HepG2 (cell line): ENCODE data around the gene SSR2. TPM values are rescaled to one million over a fixed set of nuclear protein-coding genes. Genes with fewer than 3 reads are reported as not detected.

ENCODE experiments used
- ATAC-seq: fragments of 200-7000 bp; cut with Tn5 transposase; 3 replicates; pipeline ENCODE4 v1.9.1; 2020; ENCODE audit warnings: mild to moderate bottlenecking, moderate library complexity
- BruUV-seq: library from RNA; stranded (reverse); fragments of 400-500 nt; replicated peaks from 2 replicates; lab custom pipeline; 2021; lab: Mats Ljungman, UMichigan
- CTCF ChIA-PET: fragments of 300-600 bp; formaldehyde crosslinking; extraction: SDS; loops from one replicate; lab custom pipeline; 2021; ENCODE audit warnings: low total read pairs, inconsistent platforms, low intra/inter-chr PET ratio; lab: Yijun Ruan, JAX
- POLR2A ChIA-PET: fragments of 350-600 bp; sonication (Branson Sonifier 250); formaldehyde crosslinking; loops from one replicate; lab custom pipeline; 2020; ENCODE audit warnings: antibody characterized with exemption, inconsistent platforms; lab: Yijun Ruan, JAX
- DNase-seq: peaks from one replicate; pipeline ENCODE4 v3.0.0-alpha.2; 2015; ENCODE audit warnings: low spot score
- FAIRE-seq: peaks from 3 replicates; lab custom pipeline; 2011; peaks lifted over from hg19 to GRCh38; lab: Jason Lieb, UNC
- H2AFZ ChIP-seq: one replicate; pipeline ENCODE4 v1.6.1; 2011; ENCODE audit warnings: low read length, inconsistent platforms
- H3K27ac ChIP-seq: fragments of 300-600 bp; 3 replicates; pipeline ENCODE4 v1.8.0; 2011; ENCODE audit warnings: mixed run types, mild to moderate bottlenecking, mixed read lengths, low read length, inconsistent platforms; ENCODE audit not compliant: insufficient read depth; ENCODE audit errors: extremely low read length
- H3K27me3 ChIP-seq, 2 experiments: fragments of 200-600 bp in 1 of 2; 2 replicates in 1 of 2; 3 replicates in 1 of 2; pipeline versions ENCODE4 v1.6.0 to v1.8.0; 2011; ENCODE audit warnings: low read length in 2 of 2, mild to moderate bottlenecking in 2 of 2, moderate library complexity in 2 of 2, inconsistent platforms in 1 of 2; ENCODE audit not compliant: insufficient read depth in 2 of 2, control insufficient read depth in 1 of 2
- H3K36me3 ChIP-seq, 2 experiments: fragments of 200-600 bp in 1 of 2; replicated peaks in 1 of 2; 2 replicates in 1 of 2; 3 replicates in 1 of 2; pipeline versions ENCODE4 v1.5.1 to v1.8.0; 2011; ENCODE audit warnings: low read length in 2 of 2, inconsistent platforms in 1 of 2; ENCODE audit not compliant: insufficient read depth in 2 of 2, control insufficient read depth in 1 of 2
- H3K4me1 ChIP-seq: 2 replicates; pipeline ENCODE4 v1.5.1; 2012; ENCODE audit warnings: low read length, inconsistent platforms; ENCODE audit not compliant: insufficient read depth
- H3K4me2 ChIP-seq: 2 replicates; pipeline ENCODE4 v1.6.0; 2011; ENCODE audit warnings: low read depth, low read length, inconsistent platforms
- H3K4me3 ChIP-seq, 3 experiments: fragments of 200-600 bp in 1 of 3; sonication (generic), shearing (Covaris generic) in 1 of 3; replicated peaks in 1 of 3; 2 replicates each; pipeline ENCODE4 v1.5.1; 2011 to 2016; ENCODE audit warnings: low read length in 3 of 3, inconsistent platforms in 2 of 3, low read depth in 2 of 3, mild to moderate bottlenecking in 2 of 3, control low read depth in 1 of 3, mixed read lengths in 1 of 3; ENCODE audit not compliant: insufficient read depth in 1 of 3
- H3K79me2 ChIP-seq: one replicate; pipeline ENCODE4 v1.6.1; 2011; ENCODE audit warnings: low read length, inconsistent platforms; ENCODE audit not compliant: insufficient read depth
- H3K9ac ChIP-seq: 2 replicates; pipeline ENCODE4 v1.6.0; 2011; ENCODE audit warnings: mild to moderate bottlenecking, low read depth, low read length, inconsistent platforms; ENCODE audit not compliant: insufficient read depth
- H3K9me3 ChIP-seq: 2 replicates; pipeline ENCODE4 v1.5.1; 2012; ENCODE audit warnings: mild to moderate bottlenecking, low read length
- H4K20me1 ChIP-seq: 2 replicates; pipeline ENCODE4 v1.6.0; 2011; ENCODE audit warnings: inconsistent platforms, mild to moderate bottlenecking, low read length, moderate library complexity; ENCODE audit not compliant: insufficient read depth
- ELF3 ChIP-seq: IDR thresholded peaks from 2 replicates; pipeline ENCODE4 v1.6.1; 2016; ENCODE audit warnings: missing genetic modification reagents, missing compliant biosample characterization
- ETV5 ChIP-seq: IDR thresholded peaks from 2 replicates; pipeline ENCODE4 v1.6.1; 2018; ENCODE audit warnings: missing biosample characterization, missing genetic modification reagents, inconsistent platforms, borderline replicate concordance
- HMGXB4 ChIP-seq, 2 experiments: sonication (generic) in 1 of 2; formaldehyde crosslinking in 1 of 2; IDR thresholded peaks; 2 replicates each; pipeline versions ENCODE4 v1.4.0 to v1.6.1; 2018 to 2020; ENCODE audit warnings: missing genetic modification reagents in 2 of 2, borderline replicate concordance in 1 of 2, low read depth in 1 of 2, mild to moderate bottlenecking in 1 of 2, missing biosample characterization in 1 of 2
- HNF4A ChIP-seq: sonication (generic); formaldehyde crosslinking; IDR thresholded peaks from 2 replicates; pipeline ENCODE4 v1.4.0; 2020; ENCODE audit warnings: missing genetic modification reagents
- HNF4G ChIP-seq, 2 experiments: sonication (generic) in 1 of 2; formaldehyde crosslinking in 1 of 2; IDR thresholded peaks; 2 replicates each; pipeline versions ENCODE4 v1.4.0 to v1.6.1; 2011 to 2020; ENCODE audit warnings: borderline replicate concordance in 2 of 2, low read depth in 2 of 2, mild to moderate bottlenecking in 2 of 2, low read length in 1 of 2, missing genetic modification reagents in 1 of 2, moderate library complexity in 1 of 2
- SRF ChIP-seq: IDR thresholded peaks from 2 replicates; pipeline ENCODE4 v1.6.1; 2011; ENCODE audit warnings: mild to moderate bottlenecking, low read depth, low read length, moderate library complexity
- ZNF263 ChIP-seq: sonication (generic); formaldehyde crosslinking; IDR thresholded peaks from 2 replicates; pipeline ENCODE4 v1.4.0; 2020; ENCODE audit warnings: missing genetic modification reagents
- ZNF33B ChIP-seq: sonication (generic); formaldehyde crosslinking; IDR thresholded peaks from 2 replicates; pipeline ENCODE4 v1.5.1; 2020; ENCODE audit warnings: mild to moderate bottlenecking, missing genetic modification reagents
- ZNF781 ChIP-seq: sonication (generic); formaldehyde crosslinking; IDR thresholded peaks from 2 replicates; pipeline ENCODE4 v1.5.1; 2020; ENCODE audit warnings: borderline replicate concordance, mild to moderate bottlenecking, missing genetic modification reagents; ENCODE audit errors: not compliant biosample characterization
- WGBS: methylation state at CpG from one replicate; pipeline ENCODE4 v1.1.6; 2017; ENCODE audit warnings: low lambda C conversion rate; 5-methylcytosine and 5-hydroxymethylcytosine counted together
- in situ Hi-C: cut with HindIII; loops from 2 replicates; pipeline ENCODE4 v1.10.0; 2017; ENCODE audit warnings: low pct_unique_long_range_greater_than_20kb; ENCODE audit not compliant: extremely low pct_ligation_motif_present
- intact Hi-C: fragments of 100-400 bp; cut with micrococcal nuclease; formaldehyde crosslinking; loops from one replicate; pipeline ENCODE4 v1.10.0; 2022; ENCODE audit not compliant: unreplicated experiment
- polyA plus RNA-seq, 8 experiments: library from polyadenylated mRNA; depleted of rRNA in 3 of 8; stranded (reverse) in 7 of 8; unstranded in 1 of 8; fragments of >200 nt; fragmentation: Illumina TruSeq in 4 of 8; extraction: Trizol in 4 of 8; gene quantifications; 2 replicates each; pipeline versions ENCODE4 v1.2.1 to v1.2.3, GENCODE V29; 2011 to 2016; ENCODE audit warnings: low read depth in 4 of 8, missing spikeins in 1 of 8, mixed read lengths in 1 of 8; ENCODE audit not compliant: insufficient read depth in 1 of 8
- total RNA-seq, 5 experiments: library from RNA; depleted of rRNA; stranded (reverse); fragments of >200 nt; fragmentation: Illumina TruSeq; extraction: Trizol; gene quantifications; 2 replicates each; pipeline ENCODE4 v1.2.3, GENCODE V29; 2016; ENCODE audit warnings: low read depth in 1 of 5
- TF ChIP-seq, protein P1 (sequence below), 2 experiments: fragments of 450-650 bp in 1 of 2; sonication (generic) in 1 of 2; formaldehyde crosslinking in 1 of 2; IDR thresholded peaks; 2 replicates each; pipeline versions ENCODE4 v1.6.1 to v1.8.0; 2016 to 2022; ENCODE audit warnings: antibody characterized with exemption in 1 of 2, mild to moderate bottlenecking in 1 of 2, missing genetic modification reagents in 1 of 2

The SSR2 gene
- total and polyA plus RNA-seq, 2 of the 13 experiments (the other 11 are each of a cell fraction or from before 2014, with no cell fraction given), result 284 to 461 TPM

GRCh38 chr1:156004843-156005584, 15.7 kb downstream of the SSR2 start:
- Histone ChIP-seq H4K20me1 (no peaks in the 10 kb centered on the region), H3K27me3 (no peaks in the 10 kb centered on the region), H3K4me1 (peaks cover 75% of the 10 kb centered on the region), H3K4me2 (peak overlapping the region; percentile 39; the same call in 1 of the 2 replicates), H2AFZ (no peak overlapping the region), H3K9me3 (no peaks in the 10 kb centered on the region), H3K4me3 (no peak overlapping the region), H3K36me3 (peaks cover 3 to 6% of the 10 kb centered on the region in 2 experiments; a peak in 4 of 5 replicates), H3K27ac (no peak overlapping the region), H3K79me2 (no peaks in the 10 kb centered on the region), H3K9ac (no peak overlapping the region)
- BruUV-seq, result no TSS peak
- 24% methylated on average over 4 of the region's 4 CpGs for WGBS
- POLR2A ChIA-PET, result interaction anchor here (1.0 kb wide), 1 partner anchor 14 kb away, joined by 3 read pairs; no protein-coding TSS in a partner anchor
- CTCF ChIA-PET, result no interaction called here
- intact Hi-C loops, result loop anchor here (10.0 kb wide), 1 partner anchor 60 kb away; the partner anchor contains the start of gene RAB25
- DNase-seq (no peak), ATAC-seq (peak; percentile 8), FAIRE-seq (peak; percentile 90)
- in situ Hi-C loops, result no loop called here
- TF ChIP-seq ZNF781 (CRISPR knock-in tag) (no peak), HNF4G (IDR thresholded peaks at IDR 0.05; ENCODE audit: borderline replicate concordance, low read depth, low read length) (peak; percentile 32; the same call in 1 of the 2 replicates), HNF4G (CRISPR knock-in tag; IDR thresholded peaks at IDR 0.05; ENCODE audit: borderline replicate concordance, low read depth) (no peak), ZNF33B (CRISPR knock-in tag) (no peak), HNF4A (CRISPR knock-in tag) (peak; percentile 60), HMGXB4 (CRISPR knock-in tag; IDR thresholded peaks at IDR 0.05; ENCODE audit: borderline replicate concordance in 1 of 2, low read depth in 1 of 2) (no peak), ELF3 (CRISPR knock-in tag) (0 out of 2 replicates have a peak, but pooled peaks have one; percentile 25), SRF (peak; percentile 48; the same call in 1 of the 2 replicates), ETV5 (peak; percentile 38; the same call in 1 of the 2 replicates), ZNF263 (peak; percentile 96)
- TF ChIP-seq, protein P1, sequence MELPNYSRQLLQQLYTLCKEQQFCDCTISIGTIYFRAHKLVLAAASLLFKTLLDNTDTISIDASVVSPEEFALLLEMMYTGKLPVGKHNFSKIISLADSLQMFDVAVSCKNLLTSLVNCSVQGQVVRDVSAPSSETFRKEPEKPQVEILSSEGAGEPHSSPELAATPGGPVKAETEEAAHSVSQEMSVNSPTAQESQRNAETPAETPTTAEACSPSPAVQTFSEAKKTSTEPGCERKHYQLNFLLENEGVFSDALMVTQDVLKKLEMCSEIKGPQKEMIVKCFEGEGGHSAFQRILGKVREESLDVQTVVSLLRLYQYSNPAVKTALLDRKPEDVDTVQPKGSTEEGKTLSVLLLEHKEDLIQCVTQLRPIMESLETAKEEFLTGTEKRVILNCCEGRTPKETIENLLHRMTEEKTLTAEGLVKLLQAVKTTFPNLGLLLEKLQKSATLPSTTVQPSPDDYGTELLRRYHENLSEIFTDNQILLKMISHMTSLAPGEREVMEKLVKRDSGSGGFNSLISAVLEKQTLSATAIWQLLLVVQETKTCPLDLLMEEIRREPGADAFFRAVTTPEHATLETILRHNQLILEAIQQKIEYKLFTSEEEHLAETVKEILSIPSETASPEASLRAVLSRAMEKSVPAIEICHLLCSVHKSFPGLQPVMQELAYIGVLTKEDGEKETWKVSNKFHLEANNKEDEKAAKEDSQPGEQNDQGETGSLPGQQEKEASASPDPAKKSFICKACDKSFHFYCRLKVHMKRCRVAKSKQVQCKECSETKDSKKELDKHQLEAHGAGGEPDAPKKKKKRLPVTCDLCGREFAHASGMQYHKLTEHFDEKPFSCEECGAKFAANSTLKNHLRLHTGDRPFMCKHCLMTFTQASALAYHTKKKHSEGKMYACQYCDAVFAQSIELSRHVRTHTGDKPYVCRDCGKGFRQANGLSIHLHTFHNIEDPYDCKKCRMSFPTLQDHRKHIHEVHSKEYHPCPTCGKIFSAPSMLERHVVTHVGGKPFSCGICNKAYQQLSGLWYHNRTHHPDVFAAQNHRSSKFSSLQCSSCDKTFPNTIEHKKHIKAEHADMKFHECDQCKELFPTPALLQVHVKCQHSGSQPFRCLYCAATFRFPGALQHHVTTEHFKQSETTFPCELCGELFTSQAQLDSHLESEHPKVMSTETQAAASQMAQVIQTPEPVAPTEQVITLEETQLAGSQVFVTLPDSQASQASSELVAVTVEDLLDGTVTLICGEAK (IDR thresholded peaks at IDR 0.05), result no peak
- TF ChIP-seq, protein P1 (CRISPR knock-in tag; IDR thresholded peaks at IDR 0.05), result no peak
